ENCODE results near the gene PPP3CA.

GRCh38 chr4:101345596-101346350, 1.6 kb downstream of the PPP3CA start:
- TF ChIP-seq, protein P1, sequence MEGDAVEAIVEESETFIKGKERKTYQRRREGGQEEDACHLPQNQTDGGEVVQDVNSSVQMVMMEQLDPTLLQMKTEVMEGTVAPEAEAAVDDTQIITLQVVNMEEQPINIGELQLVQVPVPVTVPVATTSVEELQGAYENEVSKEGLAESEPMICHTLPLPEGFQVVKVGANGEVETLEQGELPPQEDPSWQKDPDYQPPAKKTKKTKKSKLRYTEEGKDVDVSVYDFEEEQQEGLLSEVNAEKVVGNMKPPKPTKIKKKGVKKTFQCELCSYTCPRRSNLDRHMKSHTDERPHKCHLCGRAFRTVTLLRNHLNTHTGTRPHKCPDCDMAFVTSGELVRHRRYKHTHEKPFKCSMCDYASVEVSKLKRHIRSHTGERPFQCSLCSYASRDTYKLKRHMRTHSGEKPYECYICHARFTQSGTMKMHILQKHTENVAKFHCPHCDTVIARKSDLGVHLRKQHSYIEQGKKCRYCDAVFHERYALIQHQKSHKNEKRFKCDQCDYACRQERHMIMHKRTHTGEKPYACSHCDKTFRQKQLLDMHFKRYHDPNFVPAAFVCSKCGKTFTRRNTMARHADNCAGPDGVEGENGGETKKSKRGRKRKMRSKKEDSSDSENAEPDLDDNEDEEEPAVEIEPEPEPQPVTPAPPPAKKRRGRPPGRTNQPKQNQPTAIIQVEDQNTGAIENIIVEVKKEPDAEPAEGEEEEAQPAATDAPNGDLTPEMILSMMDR (IDR thresholded peaks at IDR 0.05), result no peak
- TF ChIP-seq POLR2A (IDR thresholded peaks at IDR 0.05), result no peak
